D721Med (cell line): Measurements from ENCODE around the gene MYO5B.

ENCODE experiments used
- DNase-seq: peaks from one replicate; pipeline ENCODE4 v3.0.0; 2011; ENCODE audit warnings: low spot score; ENCODE audit not compliant: insufficient read length
- FAIRE-seq: peaks from 2 replicates; lab custom pipeline; 2011; peaks lifted over from hg19 to GRCh38; lab: Jason Lieb, UNC
- CTCF ChIP-seq: IDR thresholded peaks from 2 replicates; pipeline ENCODE4 v1.5.1; 2012; ENCODE audit warnings: mild to moderate bottlenecking, control low read depth; ENCODE audit not compliant: insufficient read depth; ENCODE audit errors: missing control alignments

Gene MYO5B

DNA sequence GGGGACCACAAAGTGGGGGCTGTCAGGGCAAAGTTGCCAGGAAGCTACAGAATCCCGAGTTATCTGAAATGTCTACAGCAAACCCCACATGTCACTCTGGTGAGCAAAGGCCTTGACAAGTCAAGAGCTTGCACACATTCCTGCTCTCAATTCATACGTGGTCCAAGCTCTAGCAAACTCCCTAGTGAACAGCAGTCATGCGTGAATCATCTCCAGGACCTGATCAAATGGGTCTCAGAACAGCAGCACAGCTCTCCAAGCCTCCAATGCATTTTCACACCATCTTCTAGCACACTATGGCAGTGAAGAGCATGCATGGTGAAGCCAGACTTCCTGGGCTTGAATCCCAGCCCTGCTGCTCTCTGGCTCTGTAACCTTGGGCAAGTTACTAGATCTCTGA is 68.5 kb downstream of the MYO5B start:
- FAIRE-seq (no peak), DNase-seq (no peak)
- no peak for TF ChIP-seq CTCF

- FAIRE-seq (no peak), DNase-seq (no peak)
- no peak for TF ChIP-seq CTCF
These were observed 69.5 kb downstream of the MYO5B start for GRCh38 chr18:50125456-50125855.

DNA sequence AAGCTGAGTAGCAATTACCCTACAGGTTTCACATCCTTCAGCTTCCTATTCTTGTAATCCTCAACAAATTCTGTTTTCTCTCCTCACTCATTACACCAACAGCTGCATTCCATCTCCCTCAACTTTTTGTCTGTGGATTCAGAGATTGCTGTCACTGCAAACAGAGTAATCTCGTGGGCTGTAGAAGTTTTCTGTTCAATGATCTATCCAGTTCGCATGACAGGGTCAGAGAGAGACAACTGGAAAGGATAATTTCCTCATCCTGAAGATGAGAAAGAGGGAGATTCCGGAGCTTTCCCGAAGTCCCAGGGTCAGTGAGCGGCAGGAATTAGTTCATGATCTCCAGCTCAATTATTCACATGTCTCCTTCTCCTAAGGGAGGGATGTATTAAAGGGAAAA is 75.7 kb downstream of the MYO5B start:
- FAIRE-seq = no peak
- no peak for DNase-seq
- TF ChIP-seq CTCF = no peak

- TF ChIP-seq CTCF = no peak
- no peak for DNase-seq
- FAIRE-seq = no peak
These were observed 77.1 kb downstream of the MYO5B start for GRCh38 chr18:50117863-50118262.

DNA sequence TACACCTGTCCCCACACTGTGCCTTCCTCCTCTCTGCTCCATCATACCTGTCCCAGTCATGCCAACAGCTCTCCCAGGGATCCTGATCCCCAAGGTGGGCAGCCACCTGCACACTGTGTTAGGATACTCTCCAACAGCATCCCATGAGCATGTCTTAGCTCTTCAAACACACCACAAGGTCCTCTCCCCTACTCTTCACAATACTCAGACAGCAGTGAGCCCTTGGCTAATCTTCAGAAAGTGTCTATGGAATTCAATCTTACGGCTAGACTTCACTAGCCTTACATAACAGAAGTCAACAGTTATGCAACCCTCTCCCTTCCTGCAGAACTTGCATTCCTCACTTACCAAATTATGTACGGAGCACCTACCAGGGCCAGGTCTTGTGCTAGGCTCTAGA is 79.9 kb downstream of the MYO5B start:
- FAIRE-seq (no peak), DNase-seq (no peak)
- TF ChIP-seq CTCF = no peak

DNA sequence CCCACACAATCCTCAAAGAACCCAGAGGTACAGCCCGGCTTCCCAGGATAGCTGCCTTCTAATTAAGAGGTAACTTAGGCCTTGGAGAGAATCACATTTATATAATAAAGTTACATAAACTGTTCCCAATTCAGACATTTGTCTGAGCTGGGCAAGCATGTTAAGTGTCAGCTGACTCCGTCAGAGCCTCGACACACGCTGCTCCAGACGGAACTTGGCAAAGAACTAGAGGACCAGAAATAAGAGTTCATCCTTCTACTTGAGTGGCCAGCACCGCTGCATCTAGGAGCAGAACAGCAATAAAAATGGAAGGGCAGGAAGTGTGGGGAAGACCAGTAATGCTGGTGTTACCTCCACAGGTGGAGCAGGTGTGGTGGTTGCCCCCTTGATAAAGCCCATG is 80.5 kb downstream of the MYO5B start:
- no peak for TF ChIP-seq CTCF
- FAIRE-seq = no peak
- DNase-seq = no peak

- DNase-seq (no peak), FAIRE-seq (no peak)
- no peak for TF ChIP-seq CTCF
These were observed 81.2 kb downstream of the MYO5B start for GRCh38 chr18:50113726-50114125.
